HFFc6 (cell line): ENCODE data around the gene TMPRSS5. TPM values are rescaled to one million over a fixed set of nuclear protein-coding genes. Genes with fewer than 3 reads are reported as not detected.

Experiments
- DNase-seq: peaks from one replicate; pipeline ENCODE4 v3.0.0-alpha.2; 2018
- H3K27ac Mint-ChIP-seq: 2 replicates; pipeline ENCODE4 v1.8.0; 2020; ENCODE audit warnings: mild to moderate bottlenecking, mixed read lengths
- H3K27me3 Mint-ChIP-seq: 2 replicates; pipeline ENCODE4 v1.8.0; 2021; ENCODE audit warnings: mild to moderate bottlenecking, moderate library complexity, mixed read lengths; ENCODE audit not compliant: insufficient read depth
- H3K36me3 Mint-ChIP-seq: 2 replicates; pipeline ENCODE4 v1.8.0; 2021; ENCODE audit warnings: low read depth, mixed read lengths
- H3K4me1 Mint-ChIP-seq: 2 replicates; pipeline ENCODE4 v1.8.0; 2020; ENCODE audit warnings: low read depth, mixed read lengths
- H3K4me3 Mint-ChIP-seq: 2 replicates; pipeline ENCODE4 v1.8.0; 2020; ENCODE audit warnings: mild to moderate bottlenecking, moderate library complexity, mixed read lengths
- H3K9me3 Mint-ChIP-seq: 2 replicates; pipeline ENCODE4 v1.8.0; 2020; ENCODE audit warnings: mild to moderate bottlenecking, mixed read lengths
- CTCF ChIP-seq: fragments of 200-600 bp; sonication (generic); IDR thresholded peaks from 2 replicates; pipeline ENCODE4 v1.5.0; 2021; ENCODE audit warnings: antibody characterized with exemption, mild to moderate bottlenecking
- total RNA-seq, 6 experiments: library from RNA; stranded (reverse); fragmentation: NEBNext Ultra II Directional; extraction: Animal tissue kit (Norgen Biotek cat#: 25700); gene quantifications; 2 replicates in 1 of 6; 3 replicates in 5 of 6; pipeline ENCODE4 v1.2.3, GENCODE V29; 2021

Gene TMPRSS5
- total RNA-seq, 6 experiments from 2014 or later, result 0.08 to 0.24 TPM; not detected in 4

- no peak overlapping the region for H3K4me3 Mint-ChIP-seq
- DNase-seq, result no peak
- H3K36me3 Mint-ChIP-seq, result no peaks in the 10 kb centered on the region
- peaks cover 53% of the 10 kb centered on the region for H3K9me3 Mint-ChIP-seq
- TF ChIP-seq CTCF, result no peak
- H3K27me3 Mint-ChIP-seq, result no peaks in the 10 kb centered on the region; the same call in 1 of the 2 replicates
- no peaks in the 10 kb centered on the region for H3K4me1 Mint-ChIP-seq
- no peak overlapping the region for H3K27ac Mint-ChIP-seq
These were observed 56.8 kb downstream of the TMPRSS5 start for GRCh38 chr11:113649311-113649710.

- Mint-ChIP-seq H3K9me3 (peaks cover 46% of the 10 kb centered on the region), H3K27ac (no peak overlapping the region), H3K36me3 (no peaks in the 10 kb centered on the region), H3K27me3 (no peaks in the 10 kb centered on the region; the same call in 1 of the 2 replicates), H3K4me3 (no peak overlapping the region), H3K4me1 (no peaks in the 10 kb centered on the region)
- no peak for TF ChIP-seq CTCF
- DNase-seq, result no peak
These were observed 58.3 kb downstream of the TMPRSS5 start for GRCh38 chr11:113647856-113648255.

GRCh38 chr11:113647108-113647507, 59.0 kb downstream of the TMPRSS5 start:
- Mint-ChIP-seq H3K27me3 (no peaks in the 10 kb centered on the region; the same call in 1 of the 2 replicates), H3K27ac (no peak overlapping the region), H3K36me3 (no peaks in the 10 kb centered on the region), H3K4me1 (no peaks in the 10 kb centered on the region), H3K9me3 (peaks cover 40% of the 10 kb centered on the region), H3K4me3 (no peak overlapping the region)
- no peak for TF ChIP-seq CTCF
- no peak for DNase-seq

GRCh38 chr11:113645593-113646349, 60.3 kb downstream of the TMPRSS5 start:
- H3K27me3 Mint-ChIP-seq, result no peaks in the 10 kb centered on the region; the same call in 1 of the 2 replicates
- H3K9me3 Mint-ChIP-seq, result peaks cover 31% of the 10 kb centered on the region
- no peak overlapping the region for H3K27ac Mint-ChIP-seq
- H3K36me3 Mint-ChIP-seq, result no peaks in the 10 kb centered on the region
- no peaks in the 10 kb centered on the region for H3K4me1 Mint-ChIP-seq
- no peak for DNase-seq
- no peak overlapping the region for H3K4me3 Mint-ChIP-seq
- TF ChIP-seq CTCF, result no peak

- no peak for TF ChIP-seq CTCF
- Mint-ChIP-seq H3K27me3 (no peaks in the 10 kb centered on the region; the same call in 1 of the 2 replicates), H3K27ac (no peak overlapping the region), H3K36me3 (no peaks in the 10 kb centered on the region), H3K9me3 (peaks cover 25% of the 10 kb centered on the region), H3K4me3 (no peak overlapping the region), H3K4me1 (no peaks in the 10 kb centered on the region)
- no peak for DNase-seq
These were observed 61.5 kb downstream of the TMPRSS5 start for GRCh38 chr11:113644605-113645004.
